Duodenal mucosa (tissue), 2 donors: Measurements from ENCODE around the gene IMPG2.

Experiments used
- H3K27ac ChIP-seq: one replicate; pipeline ENCODE4 v1.7.0; 2013; ENCODE audit warnings: low read depth, low read length
- H3K27me3 ChIP-seq, 2 donors: one replicate each; pipeline ENCODE4 v1.7.0; 2013; ENCODE audit warnings: low read length in 2 of 2, control low read depth in 1 of 2; ENCODE audit not compliant: insufficient read depth in 2 of 2, control insufficient read depth in 1 of 2
- H3K36me3 ChIP-seq, 2 donors: one replicate each; pipeline ENCODE4 v1.7.0; 2013; ENCODE audit warnings: low read length in 2 of 2, control low read depth in 1 of 2; ENCODE audit not compliant: insufficient read depth in 2 of 2, control insufficient read depth in 1 of 2
- H3K4me1 ChIP-seq, 2 donors: one replicate each; pipeline ENCODE4 v1.7.0; 2013; ENCODE audit warnings: low read length in 2 of 2, control low read depth in 1 of 2; ENCODE audit not compliant: insufficient read depth in 2 of 2, control insufficient read depth in 1 of 2
- H3K4me3 ChIP-seq, 2 donors: one replicate each; pipeline ENCODE4 v1.7.0; 2013; ENCODE audit warnings: low read length in 2 of 2, low read depth in 1 of 2
- H3K9ac ChIP-seq, 2 donors: one replicate each; pipeline ENCODE4 v1.7.0; 2013; ENCODE audit warnings: low read length in 2 of 2, low read depth in 1 of 2
- H3K9me3 ChIP-seq, 2 donors: one replicate each; pipeline ENCODE4 v1.7.0; 2013; ENCODE audit warnings: low read length in 2 of 2, control low read depth in 1 of 2; ENCODE audit not compliant: control insufficient read depth in 1 of 2

IMPG2 gene

GRCh38 chr3:101248736-101249135 lies 71.6 kb downstream of the IMPG2 start:
- Histone ChIP-seq H3K4me1 (no peaks in the 10 kb centered on the region), H3K9me3 (no peaks in the 10 kb centered on the region), H3K9ac (no peak overlapping the region), H3K27ac (no peak overlapping the region), H3K36me3 (no peaks in the 10 kb centered on the region), H3K4me3 (no peak overlapping the region), H3K27me3 (no peaks in the 10 kb centered on the region)

DNA sequence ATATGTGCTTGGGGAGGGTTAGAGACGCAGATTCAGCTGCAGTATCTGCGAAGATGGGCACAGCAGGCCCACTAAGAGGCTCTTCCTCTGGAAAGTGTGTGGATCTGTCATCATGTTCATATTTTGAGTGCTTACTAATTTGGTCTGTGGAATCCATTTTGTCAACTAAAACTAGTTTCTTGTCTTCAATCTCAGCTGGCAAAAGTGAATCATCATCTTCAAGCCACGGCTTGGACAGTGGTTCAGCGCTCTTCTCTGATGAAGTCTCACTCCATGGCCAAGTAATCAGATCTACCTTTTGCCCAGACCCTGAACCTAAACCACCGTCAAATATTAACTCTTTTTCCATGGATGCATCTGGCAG lies 76.2 kb downstream of the IMPG2 start:
- Histone ChIP-seq H3K27ac (no peak overlapping the region), H3K9me3 (no peaks in the 10 kb centered on the region), H3K36me3 (no peaks in the 10 kb centered on the region), H3K9ac (no peak overlapping the region), H3K4me1 (no peaks in the 10 kb centered on the region), H3K4me3 (no peak overlapping the region), H3K27me3 (no peaks in the 10 kb centered on the region)

- no peaks in the 10 kb centered on the region for H3K4me1 ChIP-seq
- no peak overlapping the region for H3K4me3 ChIP-seq
- H3K9me3 ChIP-seq: no peaks in the 10 kb centered on the region
- H3K9ac ChIP-seq: no peak overlapping the region
- H3K36me3 ChIP-seq: no peaks in the 10 kb centered on the region
- no peaks in the 10 kb centered on the region for H3K27me3 ChIP-seq
- no peak overlapping the region for H3K27ac ChIP-seq
Measured at GRCh38 chr3:101243285-101244211, 76.8 kb downstream of the IMPG2 start.

GRCh38 chr3:101240719-101241399 lies 79.5 kb downstream of the IMPG2 start:
- no peaks in the 10 kb centered on the region for H3K36me3 ChIP-seq
- no peak overlapping the region for H3K27ac ChIP-seq
- no peak overlapping the region for H3K4me3 ChIP-seq
- H3K9me3 ChIP-seq: no peaks in the 10 kb centered on the region
- H3K9ac ChIP-seq: no peak overlapping the region
- H3K4me1 ChIP-seq: no peaks in the 10 kb centered on the region
- H3K27me3 ChIP-seq: no peaks in the 10 kb centered on the region

DNA sequence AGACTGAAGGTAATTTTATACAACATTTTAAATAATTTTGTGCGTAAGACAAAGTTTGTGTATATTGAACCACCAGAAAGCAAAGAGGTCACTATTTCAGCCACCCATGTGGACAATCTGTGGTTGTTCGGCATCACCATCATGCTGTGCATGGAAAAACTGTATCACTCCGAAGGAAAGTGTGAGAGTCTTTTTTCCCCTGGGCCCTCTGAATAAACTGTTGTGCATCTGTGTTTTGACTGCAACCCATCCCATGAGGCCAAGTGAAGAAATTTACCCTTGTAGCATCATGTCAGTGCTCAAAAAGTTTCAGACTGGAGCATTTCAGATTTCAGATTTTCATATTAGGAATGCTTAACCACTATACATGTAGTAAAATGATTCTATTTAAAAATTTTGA lies 85.3 kb downstream of the IMPG2 start:
- H3K4me1 ChIP-seq: no peaks in the 10 kb centered on the region
- H3K4me3 ChIP-seq: no peak overlapping the region
- H3K27ac ChIP-seq: no peak overlapping the region
- H3K9ac ChIP-seq: no peak overlapping the region
- H3K27me3 ChIP-seq: no peaks in the 10 kb centered on the region
- H3K36me3 ChIP-seq: no peaks in the 10 kb centered on the region
- no peaks in the 10 kb centered on the region for H3K9me3 ChIP-seq

GRCh38 chr3:101230618-101231017 lies 89.8 kb downstream of the IMPG2 start:
- Histone ChIP-seq H3K27ac (no peak overlapping the region), H3K4me1 (no peaks in the 10 kb centered on the region), H3K4me3 (no peak overlapping the region), H3K36me3 (no peaks in the 10 kb centered on the region), H3K27me3 (no peaks in the 10 kb centered on the region), H3K9ac (no peak overlapping the region), H3K9me3 (no peaks in the 10 kb centered on the region)

- no peaks in the 10 kb centered on the region for H3K27me3 ChIP-seq
- H3K27ac ChIP-seq: no peak overlapping the region
Measured at GRCh38 chr3:101229681-101230080, 90.7 kb downstream of the IMPG2 start.

GRCh38 chr3:101228441-101228840 lies 91.9 kb downstream of the IMPG2 start:
- Histone ChIP-seq H3K9ac (no peak overlapping the region), H3K27ac (no peak overlapping the region), H3K27me3 (no peaks in the 10 kb centered on the region), H3K4me1 (no peaks in the 10 kb centered on the region), H3K36me3 (no peaks in the 10 kb centered on the region), H3K9me3 (no peaks in the 10 kb centered on the region), H3K4me3 (no peak overlapping the region)

More at GRCh38 chr3:101229681-101230080, 90.7 kb downstream of the IMPG2 start:
- no peaks in the 10 kb centered on the region for H3K36me3 ChIP-seq
- no peak overlapping the region for H3K4me3 ChIP-seq
- no peak overlapping the region for H3K9ac ChIP-seq
- no peaks in the 10 kb centered on the region for H3K4me1 ChIP-seq
- no peaks in the 10 kb centered on the region for H3K9me3 ChIP-seq

- Histone ChIP-seq H3K27ac (no peak overlapping the region), H3K4me3 (no peak overlapping the region), H3K9ac (no peak overlapping the region), H3K4me1 (no peaks in the 10 kb centered on the region), H3K27me3 (no peaks in the 10 kb centered on the region), H3K36me3 (no peaks in the 10 kb centered on the region), H3K9me3 (no peaks in the 10 kb centered on the region)
Measured at GRCh38 chr3:101224739-101225138, 95.6 kb downstream of the IMPG2 start.

DNA sequence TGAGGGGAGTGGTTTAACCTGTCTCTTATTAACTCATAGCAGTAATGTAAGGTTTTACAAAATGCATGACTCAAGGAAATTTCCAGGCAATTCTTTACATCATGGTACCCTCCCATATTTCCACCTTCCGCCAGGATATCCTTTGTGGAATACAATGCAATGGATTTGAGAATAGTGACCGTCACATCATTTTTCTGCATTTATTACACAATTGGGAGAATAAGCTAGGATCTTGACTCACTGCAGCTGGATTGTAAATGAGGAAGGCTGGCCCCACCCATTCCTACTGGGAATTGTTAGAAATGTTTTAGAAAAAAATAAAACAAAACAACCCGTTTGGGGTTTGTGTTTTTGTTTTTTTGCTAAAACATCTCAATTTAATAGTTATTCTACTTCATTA lies 97.4 kb downstream of the IMPG2 start:
- Histone ChIP-seq H3K27me3 (no peaks in the 10 kb centered on the region), H3K27ac (no peak overlapping the region), H3K9me3 (peaks cover 0 to 2% of the 10 kb centered on the region in 2 donors), H3K4me3 (no peak overlapping the region), H3K9ac (no peak overlapping the region), H3K36me3 (no peaks in the 10 kb centered on the region), H3K4me1 (no peaks in the 10 kb centered on the region)
